Measurements from ENCODE around the gene ALKBH7. TPM values are rescaled to one million over a fixed set of nuclear protein-coding genes. Genes with fewer than 3 reads are reported as not detected.
"Not testable (repeated sequence)": the region's sequence is repeated elsewhere in the genome, so short reads cannot be mapped to it uniquely, and the experiment has no call there.

The ALKBH7 gene
- polyA plus RNA-seq, 1 donor from 2014 or later, result 96.4 TPM

- Mint-ChIP-seq H3K4me1 (peaks cover 0 to 5% (median 0%) of the 10 kb centered on the region in 3 donors), H3K4me3 (no peak overlapping the region), H3K36me3 (peaks cover 5% of the 10 kb centered on the region), H3K27ac (no peak overlapping the region), H3K9me3 (no peaks in the 10 kb centered on the region), H3K27me3 (no peaks in the 10 kb centered on the region)
Measured at GRCh38 chr19:6378041-6378440, 5.4 kb downstream of the ALKBH7 start.

GRCh38 chr19:6378486-6378885 is 5.9 kb downstream of the ALKBH7 start:
- H3K27me3 Mint-ChIP-seq, result no peaks in the 10 kb centered on the region
- H3K4me1 Mint-ChIP-seq, result peaks cover 0 to 5% (median 0%) of the 10 kb centered on the region in 3 donors
- no peak overlapping the region for H3K27ac Mint-ChIP-seq
- H3K4me3 Mint-ChIP-seq, result no peak overlapping the region
- H3K36me3 Mint-ChIP-seq, result peaks cover 5% of the 10 kb centered on the region
- H3K9me3 Mint-ChIP-seq, result no peaks in the 10 kb centered on the region

- no peak overlapping the region for H3K27ac Mint-ChIP-seq
- peaks cover 5% of the 10 kb centered on the region for H3K36me3 Mint-ChIP-seq
- peaks cover 0 to 3% (median 0%) of the 10 kb centered on the region in 3 donors for H3K4me1 Mint-ChIP-seq
- peak overlapping the region in 1 of 4 donors; percentile 35 for H3K4me3 Mint-ChIP-seq
- no peaks in the 10 kb centered on the region for H3K27me3 Mint-ChIP-seq
- no peaks in the 10 kb centered on the region for H3K9me3 Mint-ChIP-seq
Measured at GRCh38 chr19:6379744-6380143, 7.2 kb downstream of the ALKBH7 start.

GRCh38 chr19:6381030-6381750 is 8.6 kb downstream of the ALKBH7 start:
- Mint-ChIP-seq H3K4me1 (peaks cover 0 to 3% (median 0%) of the 10 kb centered on the region in 3 donors), H3K27ac (no peak overlapping the region), H3K36me3 (peaks cover 5% of the 10 kb centered on the region), H3K9me3 (no peaks in the 10 kb centered on the region), H3K27me3 (no peaks in the 10 kb centered on the region), H3K4me3 (no peak overlapping the region)

GRCh38 chr19:6383188-6383587 is 10.6 kb downstream of the ALKBH7 start:
- Mint-ChIP-seq H3K27ac (no peak overlapping the region), H3K27me3 (no peaks in the 10 kb centered on the region), H3K9me3 (no peaks in the 10 kb centered on the region), H3K36me3 (peaks cover 5% of the 10 kb centered on the region), H3K4me3 (no peak overlapping the region), H3K4me1 (no peaks in the 10 kb centered on the region)

GRCh38 chr19:6384381-6384780 is 11.8 kb downstream of the ALKBH7 start:
- Mint-ChIP-seq H3K4me3 (peak overlapping the region in 1 of 4 donors; percentile 29), H3K36me3 (peaks cover 8% of the 10 kb centered on the region), H3K27ac (peak overlapping the region in 1 of 3 donors; percentile 39), H3K4me1 (no peaks in the 10 kb centered on the region), H3K9me3 (no peaks in the 10 kb centered on the region), H3K27me3 (no peaks in the 10 kb centered on the region)

- peaks cover 8% of the 10 kb centered on the region for H3K36me3 Mint-ChIP-seq
- peaks cover 10 to 11% (median 11%) of the 10 kb centered on the region in 3 donors for H3K4me1 Mint-ChIP-seq
- peak overlapping the region in 1 of 3 donors; percentile 87 for H3K27ac Mint-ChIP-seq
- H3K4me3 Mint-ChIP-seq, result peak overlapping the region in 1 of 4 donors; percentile 16
- H3K27me3 Mint-ChIP-seq, result no peaks in the 10 kb centered on the region
- no peaks in the 10 kb centered on the region for H3K9me3 Mint-ChIP-seq
Measured at GRCh38 chr19:6387372-6387771, 14.8 kb downstream of the ALKBH7 start.

- H3K4me3 Mint-ChIP-seq, result peak overlapping the region; percentile 95 to 100 (median 98)
- no peaks in the 10 kb centered on the region for H3K27me3 Mint-ChIP-seq
- H3K4me1 Mint-ChIP-seq, result peaks cover 14 to 22% (median 16%) of the 10 kb centered on the region in 3 donors
- H3K9me3 Mint-ChIP-seq, result no peaks in the 10 kb centered on the region
- peak overlapping the region; percentile 97 to 100 (median 99) for H3K27ac Mint-ChIP-seq
- H3K36me3 Mint-ChIP-seq, result peaks cover 8% of the 10 kb centered on the region
Measured at GRCh38 chr19:6392221-6393073, 19.9 kb downstream of the ALKBH7 start.

GRCh38 chr19:6393074-6393982 is 20.7 kb downstream of the ALKBH7 start, which contains the start of gene GTF2F1:
Gene GTF2F1 (minus strand): TSS chr19:6393164. CDS start chr19:6392995, 169 bp downstream.
- H3K9me3 Mint-ChIP-seq, result no peaks in the 10 kb centered on the region
- H3K4me3 Mint-ChIP-seq, result peak within 1 kb of the TSS; percentile 95 to 100 (median 98)
- H3K4me1 Mint-ChIP-seq, result peaks cover 14 to 22% (median 16%) of the 10 kb centered on the region in 3 donors
- H3K27me3 Mint-ChIP-seq, result no peaks in the 10 kb centered on the region
- peak within 1 kb of the TSS; percentile 97 to 100 (median 99) for H3K27ac Mint-ChIP-seq
- H3K36me3 Mint-ChIP-seq, result peaks cover 6% of the 10 kb centered on the region

GRCh38 chr19:6393983-6394412 is 21.4 kb downstream of the ALKBH7 start:
- H3K27ac Mint-ChIP-seq, result peak overlapping the region; percentile 97 to 100 (median 99)
- H3K27me3 Mint-ChIP-seq, result no peaks in the 10 kb centered on the region
- H3K36me3 Mint-ChIP-seq, result peaks cover 5% of the 10 kb centered on the region
- peaks cover 14 to 22% (median 16%) of the 10 kb centered on the region in 3 donors for H3K4me1 Mint-ChIP-seq
- no peaks in the 10 kb centered on the region for H3K9me3 Mint-ChIP-seq
- H3K4me3 Mint-ChIP-seq, result peak overlapping the region; percentile 95 to 100 (median 98)

GRCh38 chr19:6394831-6395230 is 22.2 kb downstream of the ALKBH7 start:
- H3K4me1 Mint-ChIP-seq, result peaks cover 14 to 22% (median 16%) of the 10 kb centered on the region in 3 donors
- peaks cover 2% of the 10 kb centered on the region for H3K27me3 Mint-ChIP-seq
- H3K9me3 Mint-ChIP-seq, result no peaks in the 10 kb centered on the region
- peak overlapping the region in 1 of 3 donors; percentile 100 for H3K27ac Mint-ChIP-seq
- H3K4me3 Mint-ChIP-seq, result peak overlapping the region in 3 of 4 donors; percentile 13 to 100 (median 71)
- H3K36me3 Mint-ChIP-seq, result peaks cover 5% of the 10 kb centered on the region

- peaks cover 11 to 17% (median 14%) of the 10 kb centered on the region in 3 donors for H3K4me1 Mint-ChIP-seq
- H3K4me3 Mint-ChIP-seq, result no peak overlapping the region
- no peaks in the 10 kb centered on the region for H3K9me3 Mint-ChIP-seq
- H3K36me3 Mint-ChIP-seq, result peaks cover 1% of the 10 kb centered on the region
- H3K27me3 Mint-ChIP-seq, result peaks cover 2% of the 10 kb centered on the region
- H3K27ac Mint-ChIP-seq, result no peak overlapping the region
Measured at GRCh38 chr19:6396305-6396704, 23.7 kb downstream of the ALKBH7 start.

- not testable (repeated sequence) for H3K36me3 Mint-ChIP-seq, H3K27me3 Mint-ChIP-seq, H3K4me1 Mint-ChIP-seq, H3K9me3 Mint-ChIP-seq
- Mint-ChIP-seq H3K4me3 (peak overlapping the region in 1 of 4 donors; percentile 72), H3K27ac (peak overlapping the region in 1 of 3 donors; percentile 21)
Measured at GRCh38 chr19:6400062-6400944, 27.7 kb downstream of the ALKBH7 start.

Data from IgD-negative memory B cell (primary cell).